GM19193 (cell line): ENCODE measurements around the gene CEP41.

Source experiments
- POLR2A ChIP-seq: IDR thresholded peaks from 4 replicates; pipeline ENCODE4 v1.6.1; 2011; ENCODE audit not compliant: insufficient read depth, insufficient read length; ENCODE audit errors: extremely low read depth

The CEP41 gene

GRCh38 chr7:130393101-130393561, 47.7 kb downstream of the CEP41 start:
- TF ChIP-seq POLR2A, result no peak

GRCh38 chr7:130390486-130390885, 50.3 kb downstream of the CEP41 start:
- TF ChIP-seq POLR2A, result no peak

GRCh38 chr7:130388671-130389070, 52.1 kb downstream of the CEP41 start:
- no peak for TF ChIP-seq POLR2A

- TF ChIP-seq POLR2A, result no peak
These were observed 53.0 kb downstream of the CEP41 start for GRCh38 chr7:130387628-130388403.

GRCh38 chr7:130387306-130387627, 53.5 kb downstream of the CEP41 start:
- TF ChIP-seq POLR2A, result no peak

GRCh38 chr7:130386876-130387275, 53.9 kb downstream of the CEP41 start:
- no peak for TF ChIP-seq POLR2A

- TF ChIP-seq POLR2A, result no peak
These were observed 55.2 kb downstream of the CEP41 start for GRCh38 chr7:130385600-130386066.

GRCh38 chr7:130384841-130385599, 55.8 kb downstream of the CEP41 start:
- no peak for TF ChIP-seq POLR2A

GRCh38 chr7:130384371-130384801, 56.4 kb downstream of the CEP41 start:
- TF ChIP-seq POLR2A, result no peak

- TF ChIP-seq POLR2A, result no peak
These were observed 57.4 kb downstream of the CEP41 start for GRCh38 chr7:130383187-130383980.

GRCh38 chr7:130381468-130382312, 59.1 kb downstream of the CEP41 start:
- no peak for TF ChIP-seq POLR2A

- TF ChIP-seq POLR2A, result no peak
These were observed 59.9 kb downstream of the CEP41 start for GRCh38 chr7:130380861-130381455.

GRCh38 chr7:130379921-130380860, 60.6 kb downstream of the CEP41 start, which contains the start of gene CPA1:
Gene CPA1 (plus strand): TSS chr7:130380494. CDS start chr7:130380521, 27 bp downstream.
- TF ChIP-seq POLR2A, result no peak
